Limb (tissue), 2 donors: Measurements from ENCODE around the gene PTPRF.

Experiments
- DNase-seq, 2 donors: peaks; one replicate each; pipeline ENCODE4 v3.0.0-alpha.2; 2016; ENCODE audit errors: extremely low spot score in 2 of 2

PTPRF gene

GRCh38 chr1:43551396-43551888 is 20.8 kb downstream of the PTPRF start:
- DNase-seq, result no peak

- DNase-seq, result no peak
Measured at GRCh38 chr1:43552059-43552742, 21.5 kb downstream of the PTPRF start.

GRCh38 chr1:43552813-43553212 is 22.1 kb downstream of the PTPRF start:
- no peak for DNase-seq

GRCh38 chr1:43554444-43554992 is 23.8 kb downstream of the PTPRF start:
- DNase-seq, result no peak

GRCh38 chr1:43556782-43557181 is 26.1 kb downstream of the PTPRF start:
- no peak for DNase-seq

GRCh38 chr1:43557744-43558245 is 27.1 kb downstream of the PTPRF start:
- DNase-seq, result no peak

- DNase-seq, result peak; percentile 34 to 72
Measured at GRCh38 chr1:43558346-43558841, 27.7 kb downstream of the PTPRF start.

- DNase-seq, result no peak
Measured at GRCh38 chr1:43559714-43560113, 29.0 kb downstream of the PTPRF start.

- DNase-seq, result no peak
Measured at GRCh38 chr1:43560286-43560685, 29.6 kb downstream of the PTPRF start.

- DNase-seq, result peak; percentile 40 to 72
Measured at GRCh38 chr1:43563876-43564539, 33.3 kb downstream of the PTPRF start.

- no peak for DNase-seq
Measured at GRCh38 chr1:43564551-43565348, 34.1 kb downstream of the PTPRF start.

GRCh38 chr1:43565600-43566360 is 35.1 kb downstream of the PTPRF start:
- DNase-seq, result peak; percentile 74 to 87

- no peak for DNase-seq
Measured at GRCh38 chr1:43566382-43567044, 35.8 kb downstream of the PTPRF start.

GRCh38 chr1:43569175-43569574 is 38.5 kb downstream of the PTPRF start:
- no peak for DNase-seq

- DNase-seq, result no peak
Measured at GRCh38 chr1:43570277-43570676, 39.6 kb downstream of the PTPRF start.

- no peak for DNase-seq
Measured at GRCh38 chr1:43570715-43571114, 40.0 kb downstream of the PTPRF start.

GRCh38 chr1:43572084-43572483 is 41.4 kb downstream of the PTPRF start:
- no peak for DNase-seq

GRCh38 chr1:43572538-43572937 is 41.9 kb downstream of the PTPRF start:
- no peak for DNase-seq

GRCh38 chr1:43573066-43573800 is 42.5 kb downstream of the PTPRF start:
- no peak for DNase-seq

- DNase-seq, result no peak
Measured at GRCh38 chr1:43576521-43576920, 45.8 kb downstream of the PTPRF start.
